DND-41 (cell line): ENCODE measurements around the gene SLX4IP.

Source experiments
- ATAC-seq: fragments of 200-7000 bp; cut with Tn5 transposase; 3 replicates; pipeline ENCODE4 v1.9.1; 2021; ENCODE audit warnings: low read depth; ENCODE audit not compliant: insufficient read depth
- DNase-seq: peaks from one replicate; pipeline ENCODE4 v3.0.0-alpha.2; 2020
- H2AFZ ChIP-seq: 2 replicates; pipeline ENCODE4 v1.6.0; 2012; ENCODE audit warnings: low read depth, low read length
- H3K27ac ChIP-seq: 2 replicates; pipeline ENCODE4 v1.5.1; 2012; ENCODE audit warnings: low read length, inconsistent platforms
- H3K27me3 ChIP-seq: fragments of 200-600 bp; sonication (generic); 2 replicates; pipeline ENCODE4 v1.6.0; 2012; ENCODE audit warnings: low read length, mild to moderate bottlenecking, inconsistent platforms; ENCODE audit not compliant: insufficient read depth, poor library complexity
- H3K36me3 ChIP-seq: 2 replicates; pipeline ENCODE4 v1.5.1; 2012; ENCODE audit warnings: low read length, inconsistent platforms; ENCODE audit not compliant: insufficient read depth
- H3K4me1 ChIP-seq: 2 replicates; pipeline ENCODE4 v1.5.1; 2012; ENCODE audit warnings: mild to moderate bottlenecking, low read length; ENCODE audit not compliant: insufficient read depth
- H3K4me2 ChIP-seq: 2 replicates; pipeline ENCODE4 v1.6.0; 2012; ENCODE audit warnings: mild to moderate bottlenecking, moderate library complexity, low read length, inconsistent platforms; ENCODE audit not compliant: insufficient read depth
- H3K4me3 ChIP-seq, 2 experiments: fragments of 200-600 bp in 1 of 2; shearing (Covaris generic) in 1 of 2; 2 replicates each; pipeline ENCODE4 v1.5.1; 2012 to 2016; ENCODE audit warnings: inconsistent platforms in 2 of 2, low read length in 2 of 2, mild to moderate bottlenecking in 2 of 2, low read depth in 1 of 2, moderate library complexity in 1 of 2
- H3K79me2 ChIP-seq: 2 replicates; pipeline ENCODE4 v1.6.0; 2012; ENCODE audit warnings: low read length, inconsistent platforms; ENCODE audit not compliant: insufficient read depth
- H3K9ac ChIP-seq: 2 replicates; pipeline ENCODE4 v1.6.0; 2012; ENCODE audit warnings: low read depth, mild to moderate bottlenecking, inconsistent platforms, low read length, moderate library complexity
- H3K9me3 ChIP-seq: 2 replicates; pipeline ENCODE4 v1.5.1; 2012; ENCODE audit warnings: low read length, moderate library complexity, mild to moderate bottlenecking, inconsistent platforms; ENCODE audit not compliant: insufficient read depth, severe bottlenecking
- H4K20me1 ChIP-seq: 2 replicates; pipeline ENCODE4 v1.6.0; 2012; ENCODE audit warnings: low read length; ENCODE audit not compliant: insufficient read depth
- CTCF ChIP-seq: IDR thresholded peaks from 2 replicates; pipeline ENCODE4 v1.5.1; 2012; ENCODE audit warnings: borderline replicate concordance, low read length, moderate library complexity, mild to moderate bottlenecking; ENCODE audit not compliant: poor library complexity, severe bottlenecking; ENCODE audit errors: extremely low read depth
- EZH2 ChIP-seq: IDR thresholded peaks from 3 replicates; pipeline ENCODE4 v1.6.1; 2012; ENCODE audit warnings: borderline replicate concordance, low read depth, mild to moderate bottlenecking, moderate library complexity, low read length, inconsistent platforms; ENCODE audit not compliant: severe bottlenecking

The SLX4IP gene

GRCh38 chr20:10655720-10656669, 220.9 kb downstream of the SLX4IP start:
- Histone ChIP-seq H3K9me3 (no peaks in the 10 kb centered on the region), H3K36me3 (no peaks in the 10 kb centered on the region), H3K4me3 (no peak overlapping the region), H3K27ac (no peak overlapping the region), H3K9ac (no peak overlapping the region), H3K27me3 (no peaks in the 10 kb centered on the region), H3K79me2 (no peaks in the 10 kb centered on the region), H4K20me1 (no peaks in the 10 kb centered on the region), H2AFZ (no peak overlapping the region), H3K4me1 (peaks cover 3% of the 10 kb centered on the region), H3K4me2 (no peak overlapping the region)
- DNase-seq (no peak), ATAC-seq (no peak)
- TF ChIP-seq EZH2 (no peak), CTCF (no peak)

GRCh38 chr20:10657453-10657852, 222.3 kb downstream of the SLX4IP start:
- Histone ChIP-seq H3K4me1 (no peaks in the 10 kb centered on the region), H3K9me3 (no peaks in the 10 kb centered on the region), H3K27me3 (no peaks in the 10 kb centered on the region), H3K4me3 (no peak overlapping the region), H3K4me2 (no peak overlapping the region), H2AFZ (no peak overlapping the region), H3K27ac (no peak overlapping the region), H3K9ac (no peak overlapping the region), H3K36me3 (no peaks in the 10 kb centered on the region), H3K79me2 (no peaks in the 10 kb centered on the region), H4K20me1 (no peaks in the 10 kb centered on the region)
- no peak for DNase-seq
- TF ChIP-seq CTCF = no peak
- no peak for TF ChIP-seq EZH2
- no peak for ATAC-seq

GRCh38 chr20:10658051-10658823, 223.1 kb downstream of the SLX4IP start:
- Histone ChIP-seq H3K36me3 (no peaks in the 10 kb centered on the region), H3K4me1 (no peaks in the 10 kb centered on the region), H2AFZ (no peak overlapping the region), H3K9ac (no peak overlapping the region), H3K9me3 (no peaks in the 10 kb centered on the region), H3K79me2 (no peaks in the 10 kb centered on the region), H3K4me2 (no peak overlapping the region), H3K27ac (no peak overlapping the region), H3K4me3 (no peak overlapping the region), H4K20me1 (no peaks in the 10 kb centered on the region), H3K27me3 (no peaks in the 10 kb centered on the region)
- DNase-seq = no peak
- no peak for TF ChIP-seq EZH2
- ATAC-seq = no peak
